Measurements from ENCODE around the gene CAMTA2.

DNA sequence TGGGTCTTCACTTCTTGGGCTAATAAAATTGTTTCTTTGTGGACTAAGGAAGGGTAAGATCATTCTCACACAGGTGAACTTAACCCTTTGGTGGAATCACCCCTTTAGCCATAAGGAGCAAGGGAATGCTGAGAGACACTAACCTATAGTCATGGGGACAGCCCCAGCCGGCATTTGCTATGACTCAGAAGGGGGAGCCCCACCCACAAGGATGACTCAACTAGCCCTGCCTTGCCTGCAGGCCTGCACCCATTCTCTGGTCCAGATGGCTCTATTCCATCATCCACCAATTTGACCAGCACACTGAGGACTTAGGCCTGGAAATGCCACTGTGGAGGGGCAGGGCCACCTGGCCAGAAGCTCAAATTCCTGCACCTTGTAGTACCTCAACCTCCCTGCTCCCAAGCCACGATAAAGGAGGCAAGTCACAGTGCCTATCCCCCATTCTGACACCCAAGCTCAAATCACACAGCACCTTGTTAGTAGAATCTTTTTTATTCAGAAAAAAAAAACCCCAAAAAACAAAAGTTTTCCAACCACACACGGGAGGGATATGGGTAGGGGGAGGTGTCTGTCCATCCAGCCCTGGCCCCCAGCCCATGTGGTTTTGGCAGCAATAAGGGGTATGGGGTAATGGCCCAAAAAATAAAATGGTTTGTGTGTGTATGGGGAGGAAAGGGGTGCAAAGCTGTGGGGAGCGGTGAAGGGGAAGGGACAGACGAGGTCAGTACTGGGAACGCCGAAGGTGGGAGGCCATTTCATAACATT is 42.1 kb downstream of the CAMTA2 start:
- TF ChIP-seq POLR2A (IDR thresholded peaks at IDR 0.05) = no peak
- TF ChIP-seq, protein P1, sequence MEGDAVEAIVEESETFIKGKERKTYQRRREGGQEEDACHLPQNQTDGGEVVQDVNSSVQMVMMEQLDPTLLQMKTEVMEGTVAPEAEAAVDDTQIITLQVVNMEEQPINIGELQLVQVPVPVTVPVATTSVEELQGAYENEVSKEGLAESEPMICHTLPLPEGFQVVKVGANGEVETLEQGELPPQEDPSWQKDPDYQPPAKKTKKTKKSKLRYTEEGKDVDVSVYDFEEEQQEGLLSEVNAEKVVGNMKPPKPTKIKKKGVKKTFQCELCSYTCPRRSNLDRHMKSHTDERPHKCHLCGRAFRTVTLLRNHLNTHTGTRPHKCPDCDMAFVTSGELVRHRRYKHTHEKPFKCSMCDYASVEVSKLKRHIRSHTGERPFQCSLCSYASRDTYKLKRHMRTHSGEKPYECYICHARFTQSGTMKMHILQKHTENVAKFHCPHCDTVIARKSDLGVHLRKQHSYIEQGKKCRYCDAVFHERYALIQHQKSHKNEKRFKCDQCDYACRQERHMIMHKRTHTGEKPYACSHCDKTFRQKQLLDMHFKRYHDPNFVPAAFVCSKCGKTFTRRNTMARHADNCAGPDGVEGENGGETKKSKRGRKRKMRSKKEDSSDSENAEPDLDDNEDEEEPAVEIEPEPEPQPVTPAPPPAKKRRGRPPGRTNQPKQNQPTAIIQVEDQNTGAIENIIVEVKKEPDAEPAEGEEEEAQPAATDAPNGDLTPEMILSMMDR (IDR thresholded peaks at IDR 0.05) = no peak

Data from body of pancreas (tissue), 4 donors.